ENCODE data around the gene ABHD14A. TPM values are rescaled to one million over a fixed set of nuclear protein-coding genes. Genes with fewer than 3 reads are reported as not detected.

The ABHD14A gene
- total and polyA plus RNA-seq, 2 of the 13 experiments (the other 11 are each of a cell fraction or from before 2014, with no cell fraction given) = 29.5 to 46.9 TPM

DNA sequence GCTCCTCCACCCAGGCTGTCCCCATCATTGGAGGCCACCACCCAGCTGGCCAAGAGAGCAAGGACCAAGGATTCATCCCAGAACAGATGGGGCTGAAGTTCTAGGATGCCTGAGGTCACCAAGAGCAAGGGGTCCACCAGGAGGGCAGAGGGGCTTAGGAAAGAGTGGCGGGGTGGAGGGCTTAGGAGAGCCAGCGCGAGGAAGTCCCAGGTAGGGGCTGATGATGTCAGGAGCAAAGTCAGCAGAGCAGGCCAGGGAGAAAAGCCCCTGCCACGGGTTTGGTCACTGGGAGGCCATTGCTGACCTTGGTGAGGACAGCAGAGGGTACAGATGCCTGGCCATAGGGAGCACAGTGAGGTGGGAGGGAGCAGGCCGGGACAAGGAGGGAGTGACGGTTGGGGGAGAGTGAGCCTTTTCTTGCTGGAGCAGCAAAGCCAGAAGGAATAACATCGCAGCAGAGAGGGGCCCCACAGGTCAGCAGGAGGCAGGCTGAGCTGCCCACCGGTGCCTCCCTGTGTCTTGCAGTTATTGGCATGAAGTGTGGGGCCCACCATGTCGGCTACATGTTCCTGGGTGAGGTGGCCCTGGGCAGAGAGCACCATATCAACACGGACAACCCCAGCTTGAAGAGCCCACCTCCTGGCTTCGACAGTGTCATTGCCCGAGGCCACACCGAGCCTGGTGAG lies 27.5 kb upstream of the ABHD14A start:
- H3K4me2 ChIP-seq (ENCODE audit: low read depth, low read length) = no peak overlapping the region
- WGBS (ENCODE audit: low lambda C conversion rate) = 81% methylated on average over 12 of the region's 13 CpGs
- H3K4me3 ChIP-seq (replicated peaks in 1 of 3; ENCODE audit: insufficient read depth in 1 of 3, low read depth in 2 of 3, low read length in 3 of 3) = no peak overlapping the region
- CTCF ChIA-PET (ENCODE audit: low intra/inter-chr PET ratio, low total read pairs) = no interaction called here
- peaks cover 29% of the 10 kb centered on the region for H3K4me1 ChIP-seq (ENCODE audit: insufficient read depth, low read length)
- H3K79me2 ChIP-seq (ENCODE audit: insufficient read depth, low read length) = no peaks in the 10 kb centered on the region
- BruUV-seq (replicated peaks) = no TSS peak
- DNase-seq (ENCODE audit: low spot score) (no peak), FAIRE-seq (no peak), ATAC-seq (no peak)
- TF ChIP-seq LCORL (IDR thresholded peaks at IDR 0.05) (no peak), LCORL (CRISPR knock-in tag; IDR thresholded peaks at IDR 0.05) (no peak), FOXK1 (CRISPR knock-in tag; IDR thresholded peaks at IDR 0.05; ENCODE audit: borderline replicate concordance, low read depth) (no peak), XBP1 (CRISPR knock-in tag; IDR thresholded peaks at IDR 0.05) (no peak), ZC3H4 (CRISPR knock-in tag; IDR thresholded peaks at IDR 0.05; ENCODE audit: borderline replicate concordance) (no peak), HDAC2 (CRISPR knock-in tag; IDR thresholded peaks at IDR 0.05) (no peak), SIX4 (CRISPR knock-in tag; IDR thresholded peaks at IDR 0.05) (no peak), SIN3A (IDR thresholded peaks at IDR 0.05; ENCODE audit: borderline replicate concordance, low read depth, low read length) (no peak), ZNF746 (CRISPR knock-in tag; IDR thresholded peaks at IDR 0.05) (no peak), ZNF383 (CRISPR knock-in tag; IDR thresholded peaks at IDR 0.05; ENCODE audit: borderline replicate concordance) (no peak), ZNF75D (CRISPR knock-in tag; IDR thresholded peaks at IDR 0.05; ENCODE audit: borderline replicate concordance) (no peak), GABPA (IDR thresholded peaks at IDR 0.05; ENCODE audit: low read depth, low read length) (no peak), GABPA (CRISPR knock-in tag; IDR thresholded peaks at IDR 0.05; ENCODE audit: low read depth) (no peak), ZNF546 (CRISPR knock-in tag; conservative IDR thresholded peaks at IDR 0.05) (no peak), TCF7 (IDR thresholded peaks at IDR 0.05; ENCODE audit: low read depth) (no peak), GLI4 (CRISPR knock-in tag; IDR thresholded peaks at IDR 0.05; ENCODE audit: borderline replicate concordance) (no peak), ZNF768 (CRISPR knock-in tag; IDR thresholded peaks at IDR 0.05) (no peak), KDM5B (CRISPR knock-in tag; IDR thresholded peaks at IDR 0.05; ENCODE audit: borderline replicate concordance) (no peak), ZMAT3 (CRISPR knock-in tag; conservative IDR thresholded peaks at IDR 0.05) (no peak)
- TF ChIP-seq, protein P1, sequence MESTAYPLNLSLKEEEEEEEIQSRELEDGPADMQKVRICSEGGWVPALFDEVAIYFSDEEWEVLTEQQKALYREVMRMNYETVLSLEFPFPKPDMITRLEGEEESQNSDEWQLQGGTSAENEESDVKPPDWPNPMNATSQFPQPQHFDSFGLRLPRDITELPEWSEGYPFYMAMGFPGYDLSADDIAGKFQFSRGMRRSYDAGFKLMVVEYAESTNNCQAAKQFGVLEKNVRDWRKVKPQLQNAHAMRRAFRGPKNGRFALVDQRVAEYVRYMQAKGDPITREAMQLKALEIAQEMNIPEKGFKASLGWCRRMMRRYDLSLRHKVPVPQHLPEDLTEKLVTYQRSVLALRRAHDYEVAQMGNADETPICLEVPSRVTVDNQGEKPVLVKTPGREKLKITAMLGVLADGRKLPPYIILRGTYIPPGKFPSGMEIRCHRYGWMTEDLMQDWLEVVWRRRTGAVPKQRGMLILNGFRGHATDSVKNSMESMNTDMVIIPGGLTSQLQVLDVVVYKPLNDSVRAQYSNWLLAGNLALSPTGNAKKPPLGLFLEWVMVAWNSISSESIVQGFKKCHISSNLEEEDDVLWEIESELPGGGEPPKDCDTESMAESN (CRISPR knock-in tag; conservative IDR thresholded peaks at IDR 0.05) = no peak
- TF ChIP-seq, protein P2, sequence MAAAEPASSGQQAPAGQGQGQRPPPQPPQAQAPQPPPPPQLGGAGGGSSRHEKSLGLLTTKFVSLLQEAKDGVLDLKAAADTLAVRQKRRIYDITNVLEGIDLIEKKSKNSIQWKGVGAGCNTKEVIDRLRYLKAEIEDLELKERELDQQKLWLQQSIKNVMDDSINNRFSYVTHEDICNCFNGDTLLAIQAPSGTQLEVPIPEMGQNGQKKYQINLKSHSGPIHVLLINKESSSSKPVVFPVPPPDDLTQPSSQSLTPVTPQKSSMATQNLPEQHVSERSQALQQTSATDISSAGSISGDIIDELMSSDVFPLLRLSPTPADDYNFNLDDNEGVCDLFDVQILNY (CRISPR knock-in tag; conservative IDR thresholded peaks at IDR 0.05) = no peak
- TF ChIP-seq, protein P3, sequence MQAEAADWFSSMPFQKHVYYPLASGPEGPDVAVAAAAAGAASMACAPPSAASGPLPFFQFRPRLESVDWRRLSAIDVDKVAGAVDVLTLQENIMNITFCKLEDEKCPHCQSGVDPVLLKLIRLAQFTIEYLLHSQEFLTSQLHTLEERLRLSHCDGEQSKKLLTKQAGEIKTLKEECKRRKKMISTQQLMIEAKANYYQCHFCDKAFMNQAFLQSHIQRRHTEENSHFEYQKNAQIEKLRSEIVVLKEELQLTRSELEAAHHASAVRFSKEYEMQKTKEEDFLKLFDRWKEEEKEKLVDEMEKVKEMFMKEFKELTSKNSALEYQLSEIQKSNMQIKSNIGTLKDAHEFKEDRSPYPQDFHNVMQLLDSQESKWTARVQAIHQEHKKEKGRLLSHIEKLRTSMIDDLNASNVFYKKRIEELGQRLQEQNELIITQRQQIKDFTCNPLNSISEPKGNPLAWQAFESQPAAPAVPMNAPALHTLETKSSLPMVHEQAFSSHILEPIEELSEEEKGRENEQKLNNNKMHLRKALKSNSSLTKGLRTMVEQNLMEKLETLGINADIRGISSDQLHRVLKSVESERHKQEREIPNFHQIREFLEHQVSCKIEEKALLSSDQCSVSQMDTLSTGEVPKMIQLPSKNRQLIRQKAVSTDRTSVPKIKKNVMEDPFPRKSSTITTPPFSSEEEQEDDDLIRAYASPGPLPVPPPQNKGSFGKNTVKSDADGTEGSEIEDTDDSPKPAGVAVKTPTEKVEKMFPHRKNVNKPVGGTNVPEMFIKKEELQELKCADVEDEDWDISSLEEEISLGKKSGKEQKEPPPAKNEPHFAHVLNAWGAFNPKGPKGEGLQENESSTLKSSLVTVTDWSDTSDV (CRISPR knock-in tag; IDR thresholded peaks at IDR 0.05) = no peak
- H3K27ac ChIP-seq (ENCODE audit: extremely low read length, insufficient read depth, low read length) = no peak overlapping the region
- no peaks in the 10 kb centered on the region for H3K36me3 ChIP-seq (replicated peaks in 1 of 2; ENCODE audit: control insufficient read depth in 1 of 2, insufficient read depth in 2 of 2, low read length in 2 of 2)
- no peak overlapping the region for H3K9ac ChIP-seq (ENCODE audit: insufficient read depth, low read depth, low read length)
- H2AFZ ChIP-seq (ENCODE audit: low read length) = no peak overlapping the region
- POLR2A ChIA-PET = interaction anchor here (0.7 kb wide), 1 partner anchor 15 kb away, joined by 3 read pairs; no protein-coding TSS in a partner anchor
- no peaks in the 10 kb centered on the region for H4K20me1 ChIP-seq (ENCODE audit: insufficient read depth, low read length)
- no peaks in the 10 kb centered on the region for H3K9me3 ChIP-seq (ENCODE audit: low read length)
- H3K27me3 ChIP-seq (ENCODE audit: control insufficient read depth in 1 of 2, insufficient read depth in 2 of 2, low read length in 2 of 2) = no peaks in the 10 kb centered on the region
- in situ Hi-C loops (cut with HindIII; ENCODE audit: extremely low pct_ligation_motif_present, low pct_unique_long_range_greater_than_20kb) = no loop called here
- intact Hi-C loops (cut with micrococcal nuclease; ENCODE audit: unreplicated experiment) = no loop called here

Data from HepG2 (cell line).